IMR-90 (cell line): Measurements from ENCODE around the gene LOXL4. TPM values are rescaled to one million over a fixed set of nuclear protein-coding genes. Genes with fewer than 3 reads are reported as not detected.

ENCODE experiments used
- ATAC-seq: fragments of 200-7000 bp; cut with Tn5 transposase; 2 replicates; pipeline ENCODE4 v1.9.1; 2020; ENCODE audit warnings: low read depth, mild to moderate bottlenecking, moderate library complexity
- BruUV-seq: library from RNA; stranded (reverse); fragments of 400-500 nt; replicated peaks from 2 replicates; lab custom pipeline; 2021; lab: Mats Ljungman, UMichigan
- CTCF ChIA-PET: fragments of 300-600 bp; formaldehyde crosslinking; extraction: SDS; loops from one replicate; lab custom pipeline; 2021; ENCODE audit warnings: antibody characterized with exemption; lab: Yijun Ruan, JAX
- POLR2A ChIA-PET: fragments of 300-600 bp; sonication (Branson Sonifier 250); formaldehyde crosslinking; loops from one replicate; lab custom pipeline; 2022; ENCODE audit warnings: antibody characterized with exemption; ENCODE audit not compliant: unreplicated experiment; lab: Charles Lee
- DNase-seq: peaks from one replicate; pipeline ENCODE4 v3.0.0; 2013
- H2AFZ ChIP-seq: replicated peaks from 2 replicates; pipeline ENCODE3; 2013; ENCODE audit warnings: low read length, mild to moderate bottlenecking; ENCODE audit not compliant: poor library complexity
- H2AK5ac ChIP-seq: 2 replicates; pipeline ENCODE4 v1.6.1; 2013; ENCODE audit warnings: low read depth, low read length, inconsistent platforms
- H2AK9ac ChIP-seq: replicated peaks from 2 replicates; pipeline ENCODE3; 2013; ENCODE audit warnings: mild to moderate bottlenecking, low read depth, low read length, moderate library complexity; ENCODE audit not compliant: poor library complexity
- H2BK120ac ChIP-seq: 2 replicates; pipeline ENCODE4 v1.6.1; 2013; ENCODE audit warnings: low read depth, low read length, inconsistent platforms
- H2BK15ac ChIP-seq: 3 replicates; pipeline ENCODE4 v1.6.1; 2013; ENCODE audit warnings: low read depth, low read length, inconsistent platforms
- H2BK20ac ChIP-seq: 2 replicates; pipeline ENCODE4 v1.6.1; 2013; ENCODE audit warnings: low read depth, mild to moderate bottlenecking, inconsistent platforms, low read length, moderate library complexity
- H2BK5ac ChIP-seq: 2 replicates; pipeline ENCODE4 v1.6.1; 2013; ENCODE audit warnings: mild to moderate bottlenecking, low read depth, low read length, inconsistent platforms; ENCODE audit not compliant: poor library complexity, severe bottlenecking
- H3K14ac ChIP-seq: replicated peaks from 2 replicates; pipeline ENCODE4 v1.6.1; 2013; ENCODE audit warnings: low read depth, low read length, inconsistent platforms
- H3K18ac ChIP-seq: 2 replicates; pipeline ENCODE4 v1.6.1; 2013; ENCODE audit warnings: low read depth, low read length, control low read depth
- H3K23ac ChIP-seq: 2 replicates; pipeline ENCODE4 v1.6.1; 2013; ENCODE audit warnings: low read depth, low read length, inconsistent platforms
- H3K27ac ChIP-seq: 2 replicates; pipeline ENCODE4 v1.5.1; 2013; ENCODE audit warnings: mild to moderate bottlenecking, control low read depth, low read length; ENCODE audit not compliant: insufficient read depth
- H3K27me3 ChIP-seq: 2 replicates; pipeline ENCODE4 v1.6.1; 2013; ENCODE audit warnings: low read length; ENCODE audit not compliant: control insufficient read depth, insufficient read depth
- H3K36me3 ChIP-seq: 2 replicates; pipeline ENCODE4 v1.6.1; 2013; ENCODE audit warnings: low read length, mixed read lengths; ENCODE audit not compliant: control insufficient read depth, insufficient read depth
- H3K4ac ChIP-seq: 2 replicates; pipeline ENCODE4 v1.6.1; 2013; ENCODE audit warnings: low read depth, low read length, inconsistent platforms
- H3K4me1 ChIP-seq: 2 replicates; pipeline ENCODE4 v1.6.1; 2013; ENCODE audit warnings: low read length, mixed read lengths; ENCODE audit not compliant: control insufficient read depth, insufficient read depth
- H3K4me2 ChIP-seq: 2 replicates; pipeline ENCODE4 v1.6.1; 2013; ENCODE audit warnings: low read depth, mild to moderate bottlenecking, control low read depth, low read length, moderate library complexity
- H3K4me3 ChIP-seq: 2 replicates; pipeline ENCODE4 v1.5.1; 2013; ENCODE audit warnings: low read depth, mild to moderate bottlenecking, control low read depth, low read length, moderate library complexity; ENCODE audit not compliant: insufficient read depth
- H3K56ac ChIP-seq: 2 replicates; pipeline ENCODE4 v1.6.1; 2013; ENCODE audit warnings: low read length, inconsistent platforms; ENCODE audit not compliant: insufficient read depth; ENCODE audit errors: extremely low read depth
- H3K79me1 ChIP-seq, 2 experiments: 2 replicates each; pipeline ENCODE4 v1.6.1; 2013; ENCODE audit warnings: low read length in 2 of 2, inconsistent platforms in 1 of 2, low read depth in 1 of 2
- H3K9ac ChIP-seq: 2 replicates; pipeline ENCODE4 v1.6.1; 2013; ENCODE audit warnings: low read depth, low read length, control low read depth
- H3K9me1 ChIP-seq: 2 replicates; pipeline ENCODE4 v1.6.1; 2013; ENCODE audit warnings: low read length, inconsistent platforms; ENCODE audit not compliant: insufficient read depth
- H3K9me3 ChIP-seq: 2 replicates; pipeline ENCODE4 v1.6.1; 2013; ENCODE audit warnings: low read length; ENCODE audit not compliant: control insufficient read depth, insufficient read depth
- H4K20me1 ChIP-seq: 2 replicates; pipeline ENCODE4 v1.6.1; 2013; ENCODE audit warnings: low read length, inconsistent platforms; ENCODE audit not compliant: insufficient read depth
- H4K5ac ChIP-seq: 2 replicates; pipeline ENCODE4 v1.6.1; 2013; ENCODE audit warnings: mild to moderate bottlenecking, low read depth, low read length, control low read depth
- H4K8ac ChIP-seq, 2 experiments: 2 replicates each; pipeline ENCODE4 v1.6.1; 2013; ENCODE audit warnings: low read depth in 2 of 2, low read length in 2 of 2, control low read depth in 1 of 2, inconsistent platforms in 1 of 2
- H4K91ac ChIP-seq: 2 replicates; pipeline ENCODE4 v1.6.1; 2013; ENCODE audit warnings: low read depth, low read length, inconsistent platforms; ENCODE audit not compliant: insufficient read depth
- CHD1 ChIP-seq: IDR thresholded peaks from 2 replicates; pipeline ENCODE4 v1.6.1; 2012; ENCODE audit warnings: low read depth, low read length, improper control_type of control experiment
- MAFK ChIP-seq: IDR thresholded peaks from 2 replicates; pipeline ENCODE4 v1.6.1; 2012; ENCODE audit warnings: low read depth, low read length, improper control_type of control experiment
- MAZ ChIP-seq: IDR thresholded peaks from 2 replicates; pipeline ENCODE4 v1.6.1; 2012; ENCODE audit warnings: low read depth, mild to moderate bottlenecking, low read length, improper control_type of control experiment, moderate library complexity, borderline replicate concordance
- MXI1 ChIP-seq: IDR thresholded peaks from 2 replicates; pipeline ENCODE4 v1.6.1; 2012; ENCODE audit warnings: low read depth, mild to moderate bottlenecking, low read length, moderate library complexity, borderline replicate concordance
- NFE2L2 ChIP-seq: fragments of 150-350 bp; IDR thresholded peaks from 2 replicates; pipeline ENCODE4 v1.6.1; 2016; ENCODE audit warnings: low read depth, mild to moderate bottlenecking, low read length
- POLR2A ChIP-seq: IDR thresholded peaks from 2 replicates; pipeline ENCODE4 v1.6.1; 2012; ENCODE audit warnings: mild to moderate bottlenecking, low read depth, low read length
- RAD21 ChIP-seq: IDR thresholded peaks from 2 replicates; pipeline ENCODE4 v1.6.1; 2012; ENCODE audit warnings: low read length, improper control_type of control experiment
- RFX5 ChIP-seq: IDR thresholded peaks from 2 replicates; pipeline ENCODE4 v1.8.0; 2012; ENCODE audit warnings: low read depth, mild to moderate bottlenecking, low read length, moderate library complexity
- WGBS, 2 experiments: methylation state at CpG; one replicate each; pipeline versions ENCODE4 v1.1.5 to v1.1.7; 2013; ENCODE audit warnings: missing lambda C conversion rate in 2 of 2; ENCODE audit not compliant: insufficient read length in 1 of 2; ENCODE audit errors: extremely low coverage in 2 of 2; 5-methylcytosine and 5-hydroxymethylcytosine counted together
- dilution Hi-C: fragments of 300-500 bp; cut with HindIII; formaldehyde crosslinking; loops from one replicate; pipeline ENCODE4 v1.14.3; 2018; ENCODE audit warnings: low sequenced_read_pairs; ENCODE audit not compliant: unreplicated experiment
- in situ Hi-C: fragments of 300-500 bp; cut with MboI; formaldehyde crosslinking; loops from 3 replicates; pipeline ENCODE4 v1.14.3; 2019; ENCODE audit warnings: low sequenced_read_pairs, inconsistent platforms, mixed read lengths
- intact Hi-C: fragments of 100-400 bp; cut with micrococcal nuclease; formaldehyde crosslinking; loops from 2 replicates; pipeline ENCODE4 v1.10.0; 2022
- polyA plus RNA-seq, 3 experiments: library from polyadenylated mRNA; depleted of rRNA; stranded (reverse); fragments of >200 nt; gene quantifications; 2 replicates each; pipeline ENCODE4 v1.2.3, GENCODE V29; 2012; ENCODE audit warnings: low replicate concordance in 1 of 3
- total RNA-seq: library from RNA; depleted of rRNA; stranded (reverse); fragments of >200 nt; gene quantifications from 2 replicates; pipeline ENCODE4 v1.2.3, GENCODE V29; 2012

The LOXL4 gene
- total and polyA plus RNA-seq, 2 of the 4 experiments (the other 2 are of a cell fraction) = 20.8 to 26.7 TPM

- POLR2A ChIA-PET = no interaction called here
- Histone ChIP-seq H4K20me1 (no peaks in the 10 kb centered on the region), H2BK5ac (peak overlapping the region; percentile 68), H4K5ac (peak overlapping the region; percentile 7; the same call in 1 of the 2 replicates), H3K4me2 (no peak overlapping the region; the same call in 1 of the 2 replicates), H3K27ac (peak overlapping the region; percentile 32; the same call in 1 of the 2 replicates), H3K4me3 (no peak overlapping the region), H2BK15ac (peak overlapping the region; percentile 61; the same call in 2 of the 3 replicates), H3K4ac (peak overlapping the region; percentile 47), H3K4me1 (peaks cover 8% of the 10 kb centered on the region), H3K36me3 (no peaks in the 10 kb centered on the region), H3K14ac (peak overlapping the region; percentile 83), H2BK120ac (peak overlapping the region; percentile 95), H2AFZ (peak overlapping the region; percentile 11), H3K9me1 (peaks cover 10% of the 10 kb centered on the region), H2BK20ac (peak overlapping the region; percentile 83), H3K23ac (peak overlapping the region; percentile 9; the same call in 1 of the 2 replicates), H3K18ac (peak overlapping the region; percentile 34; the same call in 1 of the 2 replicates), H3K9ac (no peak overlapping the region), H3K79me1 (no peaks in the 10 kb centered on the region), H2AK5ac (peak overlapping the region; percentile 92), H3K56ac (no peak overlapping the region), H3K27me3 (no peaks in the 10 kb centered on the region), H4K91ac (peak overlapping the region; percentile 77), H3K9me3 (no peaks in the 10 kb centered on the region), H4K8ac (peak overlapping the region; percentile 28 to 48), H2AK9ac (peak overlapping the region; percentile 60)
- dilution Hi-C loops = no loop called here
- CTCF ChIA-PET = no interaction called here
- TF ChIP-seq RFX5 = no peak
- TF ChIP-seq CHD1 = no peak
- no peak for TF ChIP-seq POLR2A
- TF ChIP-seq NFE2L2 = no peak
- no peak for TF ChIP-seq MAFK
- TF ChIP-seq RAD21 = no peak
- TF ChIP-seq MXI1 = no peak
- no peak for TF ChIP-seq MAZ
- in situ Hi-C loops = no loop called here
- no peak for DNase-seq
- no TSS peak for BruUV-seq
- intact Hi-C loops = no loop called here
- no CpG with 5 or more reads among the region's 5 CpGs for WGBS, 2 experiments
- no peak for ATAC-seq
Observed at GRCh38 chr10:98316170-98316569, 48.2 kb upstream of the LOXL4 start.
